HG03095 (cell line): ENCODE data around the gene IPP.
"Not testable (repeated sequence)": the region's sequence is repeated elsewhere in the genome, so short reads cannot be mapped to it uniquely, and the experiment has no call there.

Source experiments
- ATAC-seq: cut with Tn5 transposase; IDR thresholded peaks from one replicate; pipeline ENCODE4 v1.9.1; 2021; ENCODE audit warnings: moderate library complexity; ENCODE audit not compliant: unreplicated experiment

IPP gene

DNA sequence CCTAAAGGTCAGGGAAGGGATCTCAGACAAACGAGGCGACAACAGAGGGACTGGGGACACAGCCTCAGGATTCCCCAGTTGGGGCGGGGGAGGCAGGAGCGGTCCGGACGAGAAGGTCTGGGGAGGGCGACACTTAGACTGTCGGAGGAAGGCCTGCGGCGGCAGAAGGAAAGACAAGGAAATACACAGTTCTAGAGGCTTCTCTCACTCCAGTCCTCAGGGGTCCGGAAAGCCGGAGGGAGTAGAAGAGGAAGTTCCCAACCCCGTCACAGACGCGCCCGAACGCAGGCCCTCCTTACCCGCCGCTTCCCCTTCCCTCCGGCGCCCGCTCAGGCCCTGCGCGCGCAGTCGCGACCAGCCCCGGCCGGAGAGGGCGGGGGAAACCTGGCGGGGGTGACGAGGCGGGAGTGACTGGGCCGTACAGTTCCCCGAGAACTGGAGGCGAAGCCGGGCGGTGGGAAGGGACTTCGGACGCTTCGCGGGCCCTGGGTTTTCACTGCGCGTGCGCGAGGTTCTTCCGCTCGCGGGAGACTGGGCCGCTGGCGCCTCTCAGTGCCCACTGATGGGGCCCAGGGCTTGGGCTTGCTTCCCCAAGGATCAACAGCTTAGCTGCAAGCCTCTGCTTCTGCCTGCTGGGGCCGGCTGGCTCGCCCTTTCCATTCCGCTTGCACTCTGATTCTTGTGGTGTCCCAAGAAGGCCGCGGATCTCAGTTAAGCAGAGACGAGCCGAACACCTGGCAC, at the start of gene IPP:
TSS of gene IPP (minus strand) at position 356 of the 741 bp plus-strand sequence. CDS start 4,242 bp downstream, outside the sequence.
- ATAC-seq: peak; percentile 82

DNA sequence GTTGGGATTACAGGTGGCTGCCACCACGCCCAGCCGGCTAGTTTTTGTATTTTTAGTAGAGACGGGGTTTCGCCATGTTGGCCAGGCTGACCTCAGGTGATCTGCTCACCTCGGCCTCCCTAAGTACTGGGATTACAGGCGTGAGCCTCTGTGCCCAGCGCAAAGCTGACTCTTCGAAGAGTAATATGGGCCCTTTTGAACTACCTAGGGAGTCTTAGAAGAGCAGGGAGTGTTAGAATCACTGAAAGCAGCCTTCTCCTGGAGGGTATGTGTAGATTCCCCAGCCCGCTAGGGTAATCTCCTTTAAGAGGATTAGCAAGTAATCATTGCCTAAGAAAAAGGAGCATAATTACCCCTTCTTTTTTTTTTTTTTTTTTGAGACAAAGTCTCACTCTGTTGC, 46.5 kb upstream of the IPP start:
- no peak for ATAC-seq

DNA sequence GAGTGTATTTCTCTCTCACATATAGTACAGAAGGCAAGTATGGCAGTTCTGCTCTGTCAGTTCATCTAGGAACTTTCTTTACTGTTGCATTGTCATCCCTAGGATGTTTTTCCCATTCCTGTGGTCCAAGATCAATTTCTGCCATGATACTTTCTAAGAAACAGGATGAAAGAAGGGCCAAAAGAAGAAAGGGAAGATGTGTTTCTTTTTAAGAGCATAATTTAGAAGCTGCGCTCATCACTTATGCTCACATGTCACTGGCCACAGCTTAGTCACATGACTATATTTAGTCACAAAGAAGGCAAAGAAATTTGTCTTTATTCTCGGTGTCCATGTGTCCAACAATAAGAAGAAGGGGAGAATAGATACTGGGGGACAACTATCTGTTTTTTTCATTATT, 45.9 kb upstream of the IPP start:
- ATAC-seq: no peak

DNA sequence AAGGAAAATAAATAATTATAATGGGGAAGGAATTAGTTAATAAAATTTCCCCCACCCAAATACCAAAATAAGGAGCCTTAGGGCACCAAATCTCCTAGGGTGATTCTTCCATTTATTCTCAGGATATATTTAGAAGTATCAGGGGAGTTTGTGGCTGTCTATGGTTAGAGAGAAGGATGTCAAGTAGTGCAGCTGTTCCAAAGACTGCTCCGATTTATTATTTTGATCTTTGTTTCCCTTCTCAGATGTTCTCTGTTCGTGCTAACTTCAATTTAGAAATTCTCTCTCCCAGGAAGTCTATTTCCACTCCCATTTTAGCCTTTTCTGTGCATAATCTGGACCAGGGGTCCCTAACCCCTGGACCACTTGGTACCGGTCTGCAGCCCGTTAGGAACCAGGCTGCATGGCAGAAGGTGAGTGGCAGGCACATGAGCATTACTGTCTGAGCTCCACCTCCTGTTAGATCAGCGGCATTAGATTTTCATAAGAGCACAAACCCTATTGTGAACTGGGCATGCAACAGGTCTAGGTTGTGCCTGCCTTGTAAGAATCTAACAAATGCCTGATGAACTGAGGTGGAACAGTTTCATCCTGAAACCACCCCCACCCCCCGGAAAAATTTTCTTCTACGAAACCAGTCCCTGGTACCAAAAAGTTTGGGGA, 43.6 kb upstream of the IPP start:
- ATAC-seq: no peak

DNA sequence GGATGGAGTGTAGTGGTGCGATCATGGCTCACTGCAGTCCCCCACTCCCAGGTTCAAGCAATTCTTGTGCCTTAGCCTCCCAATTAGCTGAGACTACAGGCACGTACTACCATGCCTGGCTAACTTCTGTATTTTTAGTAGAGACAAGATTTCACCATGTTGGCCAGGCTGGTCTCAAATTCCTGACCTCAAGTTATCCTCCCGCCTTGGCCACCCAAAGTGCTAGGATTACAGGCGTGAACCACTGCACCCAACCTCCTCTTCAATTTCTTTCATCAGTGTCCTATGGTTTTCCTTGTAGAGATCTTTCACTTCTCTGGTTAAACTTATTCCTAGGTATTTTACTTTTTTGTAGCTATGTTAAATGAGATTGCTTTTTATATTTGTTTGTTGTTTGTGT, 42.3 kb upstream of the IPP start:
- no peak for ATAC-seq

DNA sequence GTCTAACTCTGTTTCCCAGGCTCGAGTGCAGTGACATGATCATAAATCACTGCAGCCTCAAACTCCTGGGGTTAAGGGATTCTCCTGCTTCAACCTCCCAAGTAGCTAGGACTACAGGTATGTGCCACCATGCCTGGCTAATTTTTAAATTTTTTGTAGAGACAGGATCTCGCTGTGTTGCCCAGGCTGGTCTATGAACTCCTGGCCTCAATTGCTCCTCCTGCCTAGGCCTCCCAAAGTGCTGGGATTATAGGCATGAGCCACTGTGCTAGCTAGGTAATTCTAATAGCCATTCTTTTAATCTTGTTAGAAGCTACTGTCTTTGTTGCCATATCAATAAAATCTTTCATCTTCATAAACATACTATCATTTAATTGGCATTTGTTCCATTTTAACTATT, 39.1 kb upstream of the IPP start:
- ATAC-seq: no peak

DNA sequence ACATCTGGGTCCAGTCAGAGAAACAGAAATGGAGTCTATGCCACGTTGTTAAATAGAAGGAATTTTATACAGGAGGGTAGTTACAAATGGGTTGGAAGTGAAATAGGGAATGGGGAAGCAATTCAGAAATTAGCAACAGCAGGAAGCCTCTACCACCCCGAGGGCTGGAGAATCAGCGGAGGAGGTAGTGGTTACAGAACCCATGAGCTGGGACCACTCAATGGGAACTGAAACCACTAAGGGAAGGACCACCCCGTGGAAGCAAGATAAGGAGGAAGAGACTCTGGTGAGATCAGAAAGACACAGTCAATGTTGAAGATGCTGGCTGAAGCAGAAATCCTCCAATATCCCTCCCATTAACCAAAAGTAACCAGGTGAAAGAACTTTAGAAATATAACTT, 37.5 kb upstream of the IPP start:
- ATAC-seq: no peak

DNA sequence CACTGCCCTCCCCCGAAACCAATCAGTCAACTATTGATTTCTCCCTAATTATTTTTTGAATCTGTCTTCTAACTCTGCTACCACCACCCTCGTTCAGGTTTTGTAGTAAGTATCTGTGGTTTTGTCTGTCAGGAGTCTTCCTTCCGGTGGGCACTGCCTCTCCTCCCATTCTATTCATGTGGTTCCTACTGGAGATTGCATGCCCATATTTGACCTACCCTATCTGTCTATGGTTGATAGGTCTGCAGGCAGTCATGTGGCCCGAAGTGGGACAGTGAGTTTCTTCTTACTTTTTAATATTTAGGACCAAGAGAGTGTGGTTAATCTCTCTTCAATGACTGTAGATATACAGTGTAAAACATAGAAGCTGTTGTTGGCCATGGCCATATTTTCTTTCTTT, 35.1 kb upstream of the IPP start:
- ATAC-seq: no peak

DNA sequence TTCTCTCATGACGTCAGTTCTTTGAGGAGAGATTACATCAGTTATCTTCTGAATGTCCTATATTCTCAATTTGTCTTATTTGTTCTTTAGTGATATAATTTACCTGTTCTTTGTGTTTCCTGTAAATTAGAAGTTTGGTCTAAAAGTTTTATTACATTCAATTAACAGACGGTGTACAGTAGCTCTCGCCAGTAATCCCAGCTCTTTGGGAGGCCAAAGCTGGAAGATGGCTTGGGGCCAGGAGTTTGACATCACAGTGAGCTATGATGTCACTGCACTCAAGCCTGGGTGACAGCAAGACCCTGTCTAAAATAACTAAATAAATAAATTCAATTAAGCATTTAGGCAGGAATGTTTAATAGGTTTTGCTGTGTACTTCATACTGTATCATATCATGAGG, 25.3 kb upstream of the IPP start:
- ATAC-seq: no peak

DNA sequence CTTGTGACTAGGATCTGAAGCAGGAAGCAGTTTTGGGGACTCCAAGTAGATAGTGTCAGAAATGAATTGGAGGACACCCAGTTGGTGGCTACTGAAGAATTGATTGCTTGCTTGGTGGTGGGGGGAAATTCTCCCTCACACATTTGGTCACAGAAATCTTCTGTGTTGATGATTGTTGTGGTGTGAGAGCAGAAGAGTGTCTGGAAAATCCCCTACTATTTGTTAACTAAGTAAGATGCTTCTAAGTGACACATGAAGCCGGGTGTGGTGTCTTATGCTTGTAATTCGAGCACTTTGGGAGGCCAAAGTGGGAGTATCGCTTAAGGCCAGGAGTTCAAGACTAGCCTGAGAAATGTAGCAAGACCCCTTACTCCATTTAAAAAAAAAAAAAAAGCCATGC, 22.5 kb upstream of the IPP start:
- no peak for ATAC-seq

DNA sequence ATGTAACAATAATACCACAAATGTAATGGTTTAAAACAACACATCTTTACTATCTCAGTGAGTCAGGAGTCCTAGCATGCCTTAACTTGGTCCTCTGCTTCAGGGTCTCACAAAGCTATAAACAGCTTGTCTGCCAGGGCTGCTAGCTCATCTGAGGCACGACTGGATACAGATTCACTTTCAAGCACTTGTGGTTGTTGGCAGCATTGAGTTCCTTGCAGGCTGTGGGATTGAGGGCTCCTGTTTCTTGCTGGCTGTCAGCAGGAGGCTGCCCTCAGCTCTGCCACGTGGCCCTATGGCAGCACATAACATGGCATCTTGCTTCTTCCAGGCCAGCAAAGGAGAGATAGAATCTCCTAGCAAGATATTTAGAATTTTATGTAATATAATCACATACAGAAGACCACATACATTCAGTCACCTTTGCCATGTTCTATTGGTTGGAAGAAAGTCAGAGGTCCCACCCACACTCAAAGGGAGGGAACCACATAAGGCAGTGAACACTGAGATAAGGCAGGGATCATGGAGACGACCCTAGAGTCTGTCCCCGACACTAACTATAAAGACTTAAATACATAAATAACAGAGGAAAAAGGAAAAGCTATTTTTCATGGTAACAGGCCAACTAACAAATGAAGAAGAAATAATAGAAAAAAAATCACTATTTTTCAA, 18.9 kb upstream of the IPP start:
- no peak for ATAC-seq

DNA sequence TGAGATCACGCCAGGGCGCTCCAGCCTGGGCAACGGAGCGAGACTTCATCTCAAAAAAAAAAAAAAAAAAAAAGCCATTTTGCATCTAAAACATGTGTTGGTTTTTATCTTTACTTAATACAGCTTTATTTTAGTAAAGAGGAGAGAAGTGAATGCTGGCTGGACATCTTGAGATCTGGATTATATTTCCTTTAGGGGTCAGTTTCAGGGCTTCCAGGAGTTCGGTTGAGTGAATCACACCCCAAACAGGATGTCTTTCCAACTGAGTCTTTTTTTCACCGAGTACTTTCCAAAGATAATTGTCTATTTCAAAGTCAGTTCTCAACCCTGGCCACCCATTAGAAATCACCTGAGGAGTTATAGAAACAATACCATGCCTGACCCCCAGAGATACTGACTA, 16.6 kb upstream of the IPP start:
- ATAC-seq: no peak

DNA sequence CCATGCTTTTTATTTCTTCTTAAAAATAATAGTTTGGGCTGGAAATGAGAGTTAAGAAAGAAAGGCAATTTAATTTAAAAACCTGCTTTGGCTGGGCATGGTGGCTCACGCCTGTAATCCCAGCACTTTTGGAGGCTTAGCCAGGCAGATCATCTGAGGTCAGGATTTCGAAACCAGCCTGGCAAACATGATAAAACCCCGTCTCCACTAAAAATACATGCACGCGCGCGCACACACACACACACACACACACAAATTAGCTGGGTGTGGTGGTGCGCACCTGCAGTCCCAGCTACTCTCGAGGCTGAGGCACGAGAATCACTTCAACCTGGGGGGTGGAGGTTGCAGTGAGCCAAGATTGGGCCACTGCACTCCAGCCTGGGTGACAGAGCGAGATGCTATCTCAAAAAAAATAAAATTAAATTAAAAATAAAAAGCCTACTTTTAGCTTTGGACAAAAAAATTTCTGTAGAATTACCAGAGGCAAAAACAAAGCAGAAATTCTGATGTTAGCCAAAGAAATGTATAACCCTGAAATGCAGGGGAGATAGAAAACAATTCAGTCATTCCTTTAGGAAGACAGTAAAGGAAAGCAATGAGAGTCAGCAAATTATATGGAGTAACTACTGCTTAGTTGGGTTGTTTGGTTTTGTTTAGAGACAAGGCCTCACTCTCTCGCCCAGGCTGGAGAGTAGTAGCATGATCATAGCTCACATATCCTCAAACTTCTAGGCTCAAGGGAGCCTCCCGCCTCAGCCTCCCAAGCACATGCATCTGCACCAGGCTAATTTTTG, 15.7 kb upstream of the IPP start:
- ATAC-seq: no peak

DNA sequence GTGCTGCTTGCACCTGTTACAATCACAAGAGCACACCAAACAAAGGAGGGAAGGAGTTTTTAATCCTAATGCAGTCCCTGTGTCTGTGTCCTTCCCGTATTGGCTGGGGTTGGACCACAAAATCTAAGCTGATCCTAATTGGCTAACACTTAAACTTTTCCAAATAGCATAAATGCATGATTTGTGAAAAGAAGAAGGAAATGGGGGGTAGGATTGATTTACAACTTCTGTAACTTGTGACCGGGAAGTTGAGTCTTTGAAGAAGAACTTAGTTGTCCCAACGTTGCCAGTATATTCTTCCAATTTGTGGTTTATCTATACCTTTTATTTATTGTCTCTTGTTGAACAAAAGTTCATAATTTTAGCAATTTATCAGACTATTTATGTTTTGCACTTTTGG, 11.8 kb upstream of the IPP start:
- ATAC-seq: no peak

DNA sequence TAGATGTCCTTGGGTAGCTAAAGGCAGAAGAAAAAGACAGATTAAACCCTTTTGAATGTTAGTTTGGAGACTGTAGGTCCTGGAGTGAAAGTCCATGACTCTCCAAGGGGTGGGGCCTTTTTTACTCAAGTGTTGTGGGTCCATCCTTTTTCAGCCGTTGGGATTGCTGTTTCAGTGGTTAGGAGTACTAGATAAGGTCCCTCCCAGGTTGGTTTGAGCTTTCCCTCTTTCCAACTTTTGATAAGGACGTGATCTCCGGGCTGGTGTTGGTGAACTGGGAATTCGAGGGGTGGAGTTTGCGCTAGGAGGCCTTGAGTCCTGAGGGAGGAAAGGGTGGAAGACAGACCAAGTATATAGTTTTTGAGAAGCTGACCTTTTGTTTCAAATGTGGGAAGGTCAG, 5.2 kb upstream of the IPP start:
- ATAC-seq: no peak

DNA sequence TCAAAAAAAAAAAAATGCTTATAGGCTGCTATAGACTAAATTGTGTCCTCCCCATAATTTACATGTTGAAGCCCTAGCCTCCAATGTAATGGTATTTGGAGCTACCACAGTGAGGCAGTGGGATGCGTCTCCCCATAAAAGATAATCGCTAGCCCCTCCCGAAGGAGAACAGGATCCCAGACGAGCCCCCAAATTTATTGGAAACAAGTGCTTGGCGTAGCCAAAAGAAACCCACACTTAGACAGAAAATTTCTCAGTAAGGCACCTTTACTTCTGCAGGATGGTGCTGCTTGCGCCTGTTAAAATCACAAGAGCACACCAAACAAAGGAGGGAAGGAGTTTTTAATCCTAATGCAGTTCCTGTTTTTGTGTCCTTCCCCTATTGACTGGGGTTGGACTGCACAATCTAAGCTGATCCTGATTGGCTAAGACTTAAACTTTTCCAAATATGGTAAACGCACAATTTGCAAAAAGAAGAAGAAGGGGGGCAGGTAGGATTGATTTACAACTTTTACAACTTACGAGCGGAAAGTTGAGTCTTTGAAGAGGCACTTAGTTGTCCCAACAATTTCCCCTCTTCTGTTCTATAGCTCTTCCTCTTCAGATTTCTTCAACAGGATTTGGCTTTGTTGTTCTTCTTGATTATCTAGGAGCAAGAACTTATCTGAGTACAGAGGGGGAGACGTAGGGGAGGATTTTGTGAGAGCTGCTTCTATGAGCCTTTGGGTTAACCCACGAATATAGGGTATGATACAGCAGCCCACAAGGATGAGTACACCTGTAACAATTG, 3.0 kb upstream of the IPP start:
- no peak for ATAC-seq

DNA sequence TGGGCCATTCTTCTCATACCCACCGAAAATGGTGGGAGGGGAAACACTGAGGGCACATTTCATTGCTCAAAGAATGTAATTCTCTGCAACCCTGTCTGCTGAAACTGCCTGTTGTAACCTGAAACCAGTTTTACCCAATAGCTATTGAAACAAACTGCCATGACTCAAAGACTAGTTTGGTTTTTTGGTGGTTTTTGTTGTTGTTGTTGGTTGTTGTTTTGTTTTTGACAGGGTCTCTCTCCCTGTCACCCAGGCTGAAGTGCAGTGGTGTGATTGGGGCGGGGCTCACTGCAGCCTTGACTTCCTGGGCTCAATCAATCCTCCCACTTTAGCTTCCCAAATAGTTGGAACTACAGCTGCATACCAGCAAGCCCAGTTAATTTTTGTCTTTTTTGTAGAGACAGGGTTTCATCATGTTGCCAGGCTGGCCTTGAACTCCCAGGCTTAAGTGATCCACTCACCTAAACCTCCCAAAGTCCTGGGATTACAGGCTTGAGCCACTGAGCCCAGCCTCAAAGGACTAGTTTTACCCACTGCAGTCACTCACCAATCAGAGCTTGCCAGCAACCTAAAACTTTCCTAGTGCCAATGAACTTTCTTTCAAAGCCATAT, 2.1 kb upstream of the IPP start:
- no peak for ATAC-seq

DNA sequence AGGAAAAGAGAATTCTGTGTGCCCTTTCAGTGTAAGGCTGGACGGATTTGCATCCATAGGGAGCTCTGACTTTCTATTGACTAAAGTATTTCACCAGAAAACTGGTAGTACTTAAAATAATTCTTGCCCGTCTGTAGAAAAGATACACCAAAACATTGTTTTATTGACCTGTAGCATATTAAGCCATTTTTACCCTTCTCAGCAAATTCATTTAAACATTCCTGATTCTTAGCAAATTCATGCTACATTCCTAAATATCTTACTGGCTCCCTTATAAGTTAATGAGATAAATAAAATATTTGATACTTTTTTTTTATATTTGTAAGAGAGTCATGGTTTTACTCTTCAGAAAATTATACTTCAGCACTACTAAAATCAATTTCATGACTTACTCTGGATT, 1.6 kb upstream of the IPP start:
- no peak for ATAC-seq

DNA sequence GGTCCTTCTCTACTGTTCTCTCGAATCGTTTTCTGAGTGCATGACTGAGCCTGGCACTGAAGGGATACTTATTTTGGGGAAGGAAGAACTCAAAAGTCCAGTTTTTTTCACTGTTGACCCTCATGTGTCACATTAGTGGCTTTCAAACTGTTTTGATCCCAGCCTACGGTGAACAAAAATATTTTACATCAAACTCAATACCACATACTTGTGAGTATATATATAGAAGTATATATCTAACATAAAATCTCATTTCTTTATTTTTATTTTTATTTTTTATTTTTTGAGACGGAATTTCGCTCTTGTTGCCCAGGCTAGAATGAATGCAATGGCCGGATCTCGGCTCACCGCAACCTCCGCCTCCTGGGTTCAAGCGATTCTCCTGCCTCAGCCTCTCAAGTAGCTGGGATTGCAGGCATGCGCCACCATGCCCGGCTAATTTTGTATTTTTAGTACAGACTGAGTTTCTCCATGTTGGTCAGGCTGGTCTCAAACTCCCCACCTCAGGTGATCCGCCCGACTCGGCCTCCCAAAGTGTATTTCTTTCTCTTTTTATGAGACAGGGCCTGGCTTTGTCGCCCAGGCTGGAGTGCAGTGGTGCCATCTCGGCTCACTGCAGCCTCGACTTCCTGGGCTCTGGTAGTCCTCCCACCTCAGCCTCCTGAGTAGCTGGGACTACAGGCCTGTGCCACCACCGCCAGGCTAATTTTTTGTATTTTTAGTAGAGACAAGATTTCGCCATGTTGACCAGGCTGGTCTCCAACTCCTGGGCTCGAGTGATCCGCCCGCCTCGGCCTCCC, 786 bp upstream of the IPP start:
- ATAC-seq: not testable (repeated sequence)
